IMR-90 (cell line): ENCODE data around the gene LRIT2. TPM values are rescaled to one million over a fixed set of nuclear protein-coding genes. Genes with fewer than 3 reads are reported as not detected.

Experiments used
- ATAC-seq: fragments of 200-7000 bp; cut with Tn5 transposase; 2 replicates; pipeline ENCODE4 v1.9.1; 2020; ENCODE audit warnings: low read depth, mild to moderate bottlenecking, moderate library complexity
- BruUV-seq: library from RNA; stranded (reverse); fragments of 400-500 nt; replicated peaks from 2 replicates; lab custom pipeline; 2021; lab: Mats Ljungman, UMichigan
- CTCF ChIA-PET: fragments of 300-600 bp; formaldehyde crosslinking; extraction: SDS; loops from one replicate; lab custom pipeline; 2021; ENCODE audit warnings: antibody characterized with exemption; lab: Yijun Ruan, JAX
- POLR2A ChIA-PET: fragments of 300-600 bp; sonication (Branson Sonifier 250); formaldehyde crosslinking; loops from one replicate; lab custom pipeline; 2022; ENCODE audit warnings: antibody characterized with exemption; ENCODE audit not compliant: unreplicated experiment; lab: Charles Lee
- DNase-seq: peaks from one replicate; pipeline ENCODE4 v3.0.0; 2013
- H2AFZ ChIP-seq: replicated peaks from 2 replicates; pipeline ENCODE3; 2013; ENCODE audit warnings: low read length, mild to moderate bottlenecking; ENCODE audit not compliant: poor library complexity
- H2AK5ac ChIP-seq: 2 replicates; pipeline ENCODE4 v1.6.1; 2013; ENCODE audit warnings: low read depth, low read length, inconsistent platforms
- H2AK9ac ChIP-seq: replicated peaks from 2 replicates; pipeline ENCODE3; 2013; ENCODE audit warnings: mild to moderate bottlenecking, low read depth, low read length, moderate library complexity; ENCODE audit not compliant: poor library complexity
- H2BK120ac ChIP-seq: 2 replicates; pipeline ENCODE4 v1.6.1; 2013; ENCODE audit warnings: low read depth, low read length, inconsistent platforms
- H2BK15ac ChIP-seq: 3 replicates; pipeline ENCODE4 v1.6.1; 2013; ENCODE audit warnings: low read depth, low read length, inconsistent platforms
- H2BK20ac ChIP-seq: 2 replicates; pipeline ENCODE4 v1.6.1; 2013; ENCODE audit warnings: low read depth, mild to moderate bottlenecking, inconsistent platforms, low read length, moderate library complexity
- H2BK5ac ChIP-seq: 2 replicates; pipeline ENCODE4 v1.6.1; 2013; ENCODE audit warnings: mild to moderate bottlenecking, low read depth, low read length, inconsistent platforms; ENCODE audit not compliant: poor library complexity, severe bottlenecking
- H3K14ac ChIP-seq: replicated peaks from 2 replicates; pipeline ENCODE4 v1.6.1; 2013; ENCODE audit warnings: low read depth, low read length, inconsistent platforms
- H3K18ac ChIP-seq: 2 replicates; pipeline ENCODE4 v1.6.1; 2013; ENCODE audit warnings: low read depth, low read length, control low read depth
- H3K23ac ChIP-seq: 2 replicates; pipeline ENCODE4 v1.6.1; 2013; ENCODE audit warnings: low read depth, low read length, inconsistent platforms
- H3K27ac ChIP-seq: 2 replicates; pipeline ENCODE4 v1.5.1; 2013; ENCODE audit warnings: mild to moderate bottlenecking, control low read depth, low read length; ENCODE audit not compliant: insufficient read depth
- H3K27me3 ChIP-seq: 2 replicates; pipeline ENCODE4 v1.6.1; 2013; ENCODE audit warnings: low read length; ENCODE audit not compliant: control insufficient read depth, insufficient read depth
- H3K36me3 ChIP-seq: 2 replicates; pipeline ENCODE4 v1.6.1; 2013; ENCODE audit warnings: low read length, mixed read lengths; ENCODE audit not compliant: control insufficient read depth, insufficient read depth
- H3K4ac ChIP-seq: 2 replicates; pipeline ENCODE4 v1.6.1; 2013; ENCODE audit warnings: low read depth, low read length, inconsistent platforms
- H3K4me1 ChIP-seq: 2 replicates; pipeline ENCODE4 v1.6.1; 2013; ENCODE audit warnings: low read length, mixed read lengths; ENCODE audit not compliant: control insufficient read depth, insufficient read depth
- H3K4me2 ChIP-seq: 2 replicates; pipeline ENCODE4 v1.6.1; 2013; ENCODE audit warnings: low read depth, mild to moderate bottlenecking, control low read depth, low read length, moderate library complexity
- H3K4me3 ChIP-seq: 2 replicates; pipeline ENCODE4 v1.5.1; 2013; ENCODE audit warnings: low read depth, mild to moderate bottlenecking, control low read depth, low read length, moderate library complexity; ENCODE audit not compliant: insufficient read depth
- H3K56ac ChIP-seq: 2 replicates; pipeline ENCODE4 v1.6.1; 2013; ENCODE audit warnings: low read length, inconsistent platforms; ENCODE audit not compliant: insufficient read depth; ENCODE audit errors: extremely low read depth
- H3K79me1 ChIP-seq, 2 experiments: 2 replicates each; pipeline ENCODE4 v1.6.1; 2013; ENCODE audit warnings: low read length in 2 of 2, inconsistent platforms in 1 of 2, low read depth in 1 of 2
- H3K9ac ChIP-seq: 2 replicates; pipeline ENCODE4 v1.6.1; 2013; ENCODE audit warnings: low read depth, low read length, control low read depth
- H3K9me1 ChIP-seq: 2 replicates; pipeline ENCODE4 v1.6.1; 2013; ENCODE audit warnings: low read length, inconsistent platforms; ENCODE audit not compliant: insufficient read depth
- H3K9me3 ChIP-seq: 2 replicates; pipeline ENCODE4 v1.6.1; 2013; ENCODE audit warnings: low read length; ENCODE audit not compliant: control insufficient read depth, insufficient read depth
- H4K20me1 ChIP-seq: 2 replicates; pipeline ENCODE4 v1.6.1; 2013; ENCODE audit warnings: low read length, inconsistent platforms; ENCODE audit not compliant: insufficient read depth
- H4K5ac ChIP-seq: 2 replicates; pipeline ENCODE4 v1.6.1; 2013; ENCODE audit warnings: mild to moderate bottlenecking, low read depth, low read length, control low read depth
- H4K8ac ChIP-seq, 2 experiments: 2 replicates each; pipeline ENCODE4 v1.6.1; 2013; ENCODE audit warnings: low read depth in 2 of 2, low read length in 2 of 2, control low read depth in 1 of 2, inconsistent platforms in 1 of 2
- H4K91ac ChIP-seq: 2 replicates; pipeline ENCODE4 v1.6.1; 2013; ENCODE audit warnings: low read depth, low read length, inconsistent platforms; ENCODE audit not compliant: insufficient read depth
- BHLHE40 ChIP-seq: fragments of 150-350 bp; IDR thresholded peaks from 2 replicates; pipeline ENCODE4 v1.6.1; 2016; ENCODE audit warnings: mild to moderate bottlenecking, low read depth, low read length
- CEBPB ChIP-seq: IDR thresholded peaks from 2 replicates; pipeline ENCODE4 v1.6.1; 2012; ENCODE audit warnings: low read depth, low read length, improper control_type of control experiment
- CHD1 ChIP-seq: IDR thresholded peaks from 2 replicates; pipeline ENCODE4 v1.6.1; 2012; ENCODE audit warnings: low read depth, low read length, improper control_type of control experiment
- FOS ChIP-seq: fragments of 150-350 bp; IDR thresholded peaks from 2 replicates; pipeline ENCODE4 v1.6.1; 2016; ENCODE audit warnings: low read depth, low read length
- MAFK ChIP-seq: IDR thresholded peaks from 2 replicates; pipeline ENCODE4 v1.6.1; 2012; ENCODE audit warnings: low read depth, low read length, improper control_type of control experiment
- MAZ ChIP-seq: IDR thresholded peaks from 2 replicates; pipeline ENCODE4 v1.6.1; 2012; ENCODE audit warnings: low read depth, mild to moderate bottlenecking, low read length, improper control_type of control experiment, moderate library complexity, borderline replicate concordance
- MXI1 ChIP-seq: IDR thresholded peaks from 2 replicates; pipeline ENCODE4 v1.6.1; 2012; ENCODE audit warnings: low read depth, mild to moderate bottlenecking, low read length, moderate library complexity, borderline replicate concordance
- NFE2L2 ChIP-seq: fragments of 150-350 bp; IDR thresholded peaks from 2 replicates; pipeline ENCODE4 v1.6.1; 2016; ENCODE audit warnings: low read depth, mild to moderate bottlenecking, low read length
- POLR2A ChIP-seq: IDR thresholded peaks from 2 replicates; pipeline ENCODE4 v1.6.1; 2012; ENCODE audit warnings: mild to moderate bottlenecking, low read depth, low read length
- RAD21 ChIP-seq: IDR thresholded peaks from 2 replicates; pipeline ENCODE4 v1.6.1; 2012; ENCODE audit warnings: low read length, improper control_type of control experiment
- RCOR1 ChIP-seq: IDR thresholded peaks from 2 replicates; pipeline ENCODE4 v1.6.1; 2012; ENCODE audit warnings: mild to moderate bottlenecking, low read length, improper control_type of control experiment; ENCODE audit not compliant: insufficient replicate concordance
- RFX5 ChIP-seq: IDR thresholded peaks from 2 replicates; pipeline ENCODE4 v1.8.0; 2012; ENCODE audit warnings: low read depth, mild to moderate bottlenecking, low read length, moderate library complexity
- SMC3 ChIP-seq: fragments of 150-350 bp; IDR thresholded peaks from 2 replicates; pipeline ENCODE4 v1.6.1; 2016; ENCODE audit warnings: low read depth, mild to moderate bottlenecking, antibody characterized with exemption, low read length, moderate library complexity
- USF2 ChIP-seq: fragments of 150-350 bp; IDR thresholded peaks from 2 replicates; pipeline ENCODE4 v1.6.1; 2017; ENCODE audit warnings: mild to moderate bottlenecking, antibody characterized with exemption, low read length, low read depth
- WGBS, 2 experiments: methylation state at CpG; one replicate each; pipeline versions ENCODE4 v1.1.5 to v1.1.7; 2013; ENCODE audit warnings: missing lambda C conversion rate in 2 of 2; ENCODE audit not compliant: insufficient read length in 1 of 2; ENCODE audit errors: extremely low coverage in 2 of 2; 5-methylcytosine and 5-hydroxymethylcytosine counted together
- dilution Hi-C: fragments of 300-500 bp; cut with HindIII; formaldehyde crosslinking; loops from one replicate; pipeline ENCODE4 v1.14.3; 2018; ENCODE audit warnings: low sequenced_read_pairs; ENCODE audit not compliant: unreplicated experiment
- in situ Hi-C: fragments of 300-500 bp; cut with MboI; formaldehyde crosslinking; loops from 3 replicates; pipeline ENCODE4 v1.14.3; 2019; ENCODE audit warnings: low sequenced_read_pairs, inconsistent platforms, mixed read lengths
- intact Hi-C: fragments of 100-400 bp; cut with micrococcal nuclease; formaldehyde crosslinking; loops from 2 replicates; pipeline ENCODE4 v1.10.0; 2022
- polyA plus RNA-seq, 3 experiments: library from polyadenylated mRNA; depleted of rRNA; stranded (reverse); fragments of >200 nt; gene quantifications; 2 replicates each; pipeline ENCODE4 v1.2.3, GENCODE V29; 2012; ENCODE audit warnings: low replicate concordance in 1 of 3
- total RNA-seq: library from RNA; depleted of rRNA; stranded (reverse); fragments of >200 nt; gene quantifications from 2 replicates; pipeline ENCODE4 v1.2.3, GENCODE V29; 2012
- TF ChIP-seq, protein P1 (sequence below): conservative IDR thresholded peaks from 2 replicates; pipeline ENCODE4 v1.5.1; 2012; ENCODE audit warnings: mild to moderate bottlenecking, low read depth, low read length, improper control_type of control experiment
- TF ChIP-seq, protein P2 (sequence below): fragments of 150-350 bp; IDR thresholded peaks from 2 replicates; pipeline ENCODE4 v1.6.1; 2016; ENCODE audit warnings: low read depth, mild to moderate bottlenecking, low read length, moderate library complexity, borderline replicate concordance

Gene LRIT2
- total and polyA plus RNA-seq, 2 of the 4 experiments (the other 2 are of a cell fraction): not detected

GRCh38 chr10:84188815-84189214 is 36.5 kb downstream of the LRIT2 start:
- H4K20me1 ChIP-seq: no peaks in the 10 kb centered on the region
- H4K91ac ChIP-seq: no peak overlapping the region
- no peak for ATAC-seq
- TF ChIP-seq RFX5 (no peak), RCOR1 (no peak), MAZ (no peak), CHD1 (no peak), MXI1 (no peak), RAD21 (no peak), SMC3 (no peak), MAFK (no peak), NFE2L2 (no peak), POLR2A (no peak), CEBPB (no peak), BHLHE40 (no peak), USF2 (no peak), FOS (no peak)
- TF ChIP-seq, protein P1, sequence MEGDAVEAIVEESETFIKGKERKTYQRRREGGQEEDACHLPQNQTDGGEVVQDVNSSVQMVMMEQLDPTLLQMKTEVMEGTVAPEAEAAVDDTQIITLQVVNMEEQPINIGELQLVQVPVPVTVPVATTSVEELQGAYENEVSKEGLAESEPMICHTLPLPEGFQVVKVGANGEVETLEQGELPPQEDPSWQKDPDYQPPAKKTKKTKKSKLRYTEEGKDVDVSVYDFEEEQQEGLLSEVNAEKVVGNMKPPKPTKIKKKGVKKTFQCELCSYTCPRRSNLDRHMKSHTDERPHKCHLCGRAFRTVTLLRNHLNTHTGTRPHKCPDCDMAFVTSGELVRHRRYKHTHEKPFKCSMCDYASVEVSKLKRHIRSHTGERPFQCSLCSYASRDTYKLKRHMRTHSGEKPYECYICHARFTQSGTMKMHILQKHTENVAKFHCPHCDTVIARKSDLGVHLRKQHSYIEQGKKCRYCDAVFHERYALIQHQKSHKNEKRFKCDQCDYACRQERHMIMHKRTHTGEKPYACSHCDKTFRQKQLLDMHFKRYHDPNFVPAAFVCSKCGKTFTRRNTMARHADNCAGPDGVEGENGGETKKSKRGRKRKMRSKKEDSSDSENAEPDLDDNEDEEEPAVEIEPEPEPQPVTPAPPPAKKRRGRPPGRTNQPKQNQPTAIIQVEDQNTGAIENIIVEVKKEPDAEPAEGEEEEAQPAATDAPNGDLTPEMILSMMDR: no peak
- TF ChIP-seq, protein P2, sequence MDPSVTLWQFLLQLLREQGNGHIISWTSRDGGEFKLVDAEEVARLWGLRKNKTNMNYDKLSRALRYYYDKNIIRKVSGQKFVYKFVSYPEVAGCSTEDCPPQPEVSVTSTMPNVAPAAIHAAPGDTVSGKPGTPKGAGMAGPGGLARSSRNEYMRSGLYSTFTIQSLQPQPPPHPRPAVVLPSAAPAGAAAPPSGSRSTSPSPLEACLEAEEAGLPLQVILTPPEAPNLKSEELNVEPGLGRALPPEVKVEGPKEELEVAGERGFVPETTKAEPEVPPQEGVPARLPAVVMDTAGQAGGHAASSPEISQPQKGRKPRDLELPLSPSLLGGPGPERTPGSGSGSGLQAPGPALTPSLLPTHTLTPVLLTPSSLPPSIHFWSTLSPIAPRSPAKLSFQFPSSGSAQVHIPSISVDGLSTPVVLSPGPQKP: no peak
- no peak overlapping the region for H3K27ac ChIP-seq
- no CpG with 5 or more reads among the region's 3 CpGs for WGBS, 2 experiments
- DNase-seq: no peak
- H3K9me3 ChIP-seq: no peaks in the 10 kb centered on the region
- ChIA-PET CTCF (no interaction called here), POLR2A (no interaction called here)
- no peak overlapping the region for H3K9ac ChIP-seq
- no peak overlapping the region for H2BK20ac ChIP-seq
- no peaks in the 10 kb centered on the region for H3K36me3 ChIP-seq
- no peak overlapping the region for H3K56ac ChIP-seq
- dilution Hi-C loops (no loop called here), in situ Hi-C loops (no loop called here), intact Hi-C loops (no loop called here)
- no TSS peak for BruUV-seq
- H3K23ac ChIP-seq: no peak overlapping the region
- no peak overlapping the region for H2AFZ ChIP-seq
- no peak overlapping the region for H3K4ac ChIP-seq
- H3K4me2 ChIP-seq: no peak overlapping the region
- H3K79me1 ChIP-seq: no peaks in the 10 kb centered on the region
- H2BK5ac ChIP-seq: no peak overlapping the region
- H2BK15ac ChIP-seq: no peak overlapping the region
- H4K8ac ChIP-seq: no peak overlapping the region
- no peak overlapping the region for H4K5ac ChIP-seq
- peaks cover 8% of the 10 kb centered on the region for H3K9me1 ChIP-seq
- H3K27me3 ChIP-seq: peaks cover 16% of the 10 kb centered on the region
- H3K18ac ChIP-seq: no peak overlapping the region
- no peak overlapping the region for H2AK9ac ChIP-seq
- H3K14ac ChIP-seq: no peak overlapping the region
- no peak overlapping the region for H2BK120ac ChIP-seq
- no peak overlapping the region for H3K4me3 ChIP-seq
- H2AK5ac ChIP-seq: no peak overlapping the region
- no peaks in the 10 kb centered on the region for H3K4me1 ChIP-seq
